ENCODE data around the gene GSTT2.

GSTT2 gene

GRCh38 chr22:24024354-24024753 is 44.4 kb downstream of the GSTT2 start:
- WGBS, 2 donors (ENCODE audit: extremely low coverage in 2 of 2, insufficient read length in 2 of 2, insufficient replicate concordance in 1 of 2) = no CpG with 5 or more reads among the region's 3 CpGs
- no peak overlapping the region for H3K4me2 ChIP-seq (ENCODE audit: insufficient read depth, low read length, poor library complexity, severe bottlenecking)
- no peak overlapping the region for H4K91ac ChIP-seq (ENCODE audit: low read depth, low read length, poor library complexity)
- no peak overlapping the region for H2BK5ac ChIP-seq (ENCODE audit: low read length)
- no peaks in the 10 kb centered on the region for H3K27me3 ChIP-seq (ENCODE audit: control insufficient read depth in 3 of 3, insufficient read depth in 3 of 3, low read depth in 1 of 3, low read length in 3 of 3)
- no peak overlapping the region for H3K4me3 ChIP-seq (ENCODE audit: low read length in 2 of 2)
- H3K9me3 ChIP-seq (replicated peaks in 1 of 2; ENCODE audit: control insufficient read depth in 2 of 2, insufficient read depth in 1 of 2, low read depth in 1 of 2, low read length in 2 of 2) = peaks cover 0 to 3% of the 10 kb centered on the region in 2 donors
- no peak overlapping the region for H2AK5ac ChIP-seq (ENCODE audit: low read depth, low read length)
- H3K27ac ChIP-seq (replicated peaks; ENCODE audit: low read length) = no peak overlapping the region
- no peak overlapping the region for H3K23ac ChIP-seq (ENCODE audit: low read depth, low read length, poor library complexity)
- H3K79me1 ChIP-seq (ENCODE audit: low read depth, low read length) = no peaks in the 10 kb centered on the region
- no peak overlapping the region for H3K14ac ChIP-seq (ENCODE audit: low read length)
- DNase-seq (ENCODE audit: low spot score) = no peak
- H2AFZ ChIP-seq (ENCODE audit: low read length) = no peak overlapping the region
- H3K18ac ChIP-seq (ENCODE audit: low read length) = no peak overlapping the region
- H2BK12ac ChIP-seq (ENCODE audit: low read length) = no peak overlapping the region
- H3K4ac ChIP-seq (ENCODE audit: low read length) = no peak overlapping the region
- H3K36me3 ChIP-seq (replicated peaks in 1 of 2; ENCODE audit: control insufficient read depth in 2 of 2, insufficient read depth in 2 of 2, low read length in 2 of 2) = peaks cover 0 to 6% of the 10 kb centered on the region in 2 donors
- H3K9ac ChIP-seq (ENCODE audit: low read depth, low read length, poor library complexity) = no peak overlapping the region
- H2BK15ac ChIP-seq (ENCODE audit: low read length) = no peak overlapping the region
- no peak overlapping the region for H2BK120ac ChIP-seq (ENCODE audit: low read depth, low read length)
- H4K8ac ChIP-seq (ENCODE audit: low read depth, low read length) = no peak overlapping the region
- no peaks in the 10 kb centered on the region for H3K4me1 ChIP-seq (ENCODE audit: control insufficient read depth in 2 of 2, insufficient read depth in 1 of 2, low read depth in 1 of 2, low read length in 2 of 2)

- no CpG with 5 or more reads among the region's 6 CpGs for WGBS, 2 donors (ENCODE audit: extremely low coverage in 2 of 2, insufficient read length in 2 of 2, insufficient replicate concordance in 1 of 2)
- no peak overlapping the region for H2BK5ac ChIP-seq (ENCODE audit: low read length)
Measured at GRCh38 chr22:24025475-24025874, 45.5 kb downstream of the GSTT2 start.

GRCh38 chr22:24026056-24026455 is 46.1 kb downstream of the GSTT2 start:
- Histone ChIP-seq H3K36me3 (replicated peaks in 1 of 2; ENCODE audit: control insufficient read depth in 2 of 2, insufficient read depth in 2 of 2, low read length in 2 of 2) (peaks cover 0 to 11% of the 10 kb centered on the region in 2 donors), H3K4ac (ENCODE audit: low read length) (no peak overlapping the region), H3K18ac (ENCODE audit: low read length) (no peak overlapping the region), H3K9ac (ENCODE audit: low read depth, low read length, poor library complexity) (no peak overlapping the region), H3K27me3 (ENCODE audit: control insufficient read depth in 3 of 3, insufficient read depth in 3 of 3, low read depth in 1 of 3, low read length in 3 of 3) (no peaks in the 10 kb centered on the region), H2AFZ (ENCODE audit: low read length) (no peak overlapping the region), H2AK5ac (ENCODE audit: low read depth, low read length) (no peak overlapping the region), H2BK15ac (ENCODE audit: low read length) (no peak overlapping the region), H4K91ac (ENCODE audit: low read depth, low read length, poor library complexity) (no peak overlapping the region), H2BK12ac (ENCODE audit: low read length) (no peak overlapping the region), H2BK5ac (ENCODE audit: low read length) (no peak overlapping the region), H3K27ac (replicated peaks; ENCODE audit: low read length) (no peak overlapping the region), H3K4me2 (ENCODE audit: insufficient read depth, low read length, poor library complexity, severe bottlenecking) (no peak overlapping the region), H4K8ac (ENCODE audit: low read depth, low read length) (no peak overlapping the region), H2BK120ac (ENCODE audit: low read depth, low read length) (no peak overlapping the region), H3K4me1 (ENCODE audit: control insufficient read depth in 2 of 2, insufficient read depth in 1 of 2, low read depth in 1 of 2, low read length in 2 of 2) (no peaks in the 10 kb centered on the region), H3K14ac (ENCODE audit: low read length) (no peak overlapping the region), H3K9me3 (replicated peaks in 1 of 2; ENCODE audit: control insufficient read depth in 2 of 2, insufficient read depth in 1 of 2, low read depth in 1 of 2, low read length in 2 of 2) (peaks cover 0 to 3% of the 10 kb centered on the region in 2 donors), H3K4me3 (ENCODE audit: low read length in 2 of 2) (no peak overlapping the region), H3K23ac (ENCODE audit: low read depth, low read length, poor library complexity) (no peak overlapping the region), H3K79me1 (ENCODE audit: low read depth, low read length) (no peaks in the 10 kb centered on the region)
- no CpG with 5 or more reads among the region's 2 CpGs for WGBS, 2 donors (ENCODE audit: extremely low coverage in 2 of 2, insufficient read length in 2 of 2, insufficient replicate concordance in 1 of 2)
- no peak for DNase-seq (ENCODE audit: low spot score)

More at GRCh38 chr22:24025475-24025874, 45.5 kb downstream of the GSTT2 start:
- Histone ChIP-seq H2AFZ (ENCODE audit: low read length) (no peak overlapping the region), H3K27me3 (ENCODE audit: control insufficient read depth in 3 of 3, insufficient read depth in 3 of 3, low read depth in 1 of 3, low read length in 3 of 3) (no peaks in the 10 kb centered on the region), H3K36me3 (replicated peaks in 1 of 2; ENCODE audit: control insufficient read depth in 2 of 2, insufficient read depth in 2 of 2, low read length in 2 of 2) (peaks cover 0 to 6% of the 10 kb centered on the region in 2 donors), H3K4ac (ENCODE audit: low read length) (no peak overlapping the region), H2BK12ac (ENCODE audit: low read length) (no peak overlapping the region), H3K18ac (ENCODE audit: low read length) (no peak overlapping the region), H3K79me1 (ENCODE audit: low read depth, low read length) (no peaks in the 10 kb centered on the region), H3K14ac (ENCODE audit: low read length) (no peak overlapping the region), H2BK15ac (ENCODE audit: low read length) (no peak overlapping the region), H3K4me1 (ENCODE audit: control insufficient read depth in 2 of 2, insufficient read depth in 1 of 2, low read depth in 1 of 2, low read length in 2 of 2) (no peaks in the 10 kb centered on the region), H3K27ac (replicated peaks; ENCODE audit: low read length) (no peak overlapping the region), H2AK5ac (ENCODE audit: low read depth, low read length) (no peak overlapping the region), H3K4me3 (ENCODE audit: low read length in 2 of 2) (no peak overlapping the region), H3K4me2 (ENCODE audit: insufficient read depth, low read length, poor library complexity, severe bottlenecking) (no peak overlapping the region), H3K23ac (ENCODE audit: low read depth, low read length, poor library complexity) (no peak overlapping the region), H3K9ac (ENCODE audit: low read depth, low read length, poor library complexity) (no peak overlapping the region), H2BK120ac (ENCODE audit: low read depth, low read length) (no peak overlapping the region), H4K91ac (ENCODE audit: low read depth, low read length, poor library complexity) (no peak overlapping the region), H4K8ac (ENCODE audit: low read depth, low read length) (no peak overlapping the region), H3K9me3 (replicated peaks in 1 of 2; ENCODE audit: control insufficient read depth in 2 of 2, insufficient read depth in 1 of 2, low read depth in 1 of 2, low read length in 2 of 2) (peaks cover 0 to 3% of the 10 kb centered on the region in 2 donors)
- DNase-seq (ENCODE audit: low spot score) = no peak

GRCh38 chr22:24026733-24027132 is 46.8 kb downstream of the GSTT2 start:
- Histone ChIP-seq H3K9me3 (replicated peaks in 1 of 2; ENCODE audit: control insufficient read depth in 2 of 2, insufficient read depth in 1 of 2, low read depth in 1 of 2, low read length in 2 of 2) (peaks cover 0 to 3% of the 10 kb centered on the region in 2 donors), H3K18ac (ENCODE audit: low read length) (no peak overlapping the region), H3K4me3 (ENCODE audit: low read length in 2 of 2) (no peak overlapping the region), H3K4me1 (ENCODE audit: control insufficient read depth in 2 of 2, insufficient read depth in 1 of 2, low read depth in 1 of 2, low read length in 2 of 2) (no peaks in the 10 kb centered on the region), H3K79me1 (ENCODE audit: low read depth, low read length) (no peaks in the 10 kb centered on the region), H3K4ac (ENCODE audit: low read length) (no peak overlapping the region), H2BK120ac (ENCODE audit: low read depth, low read length) (no peak overlapping the region), H3K27ac (replicated peaks; ENCODE audit: low read length) (no peak overlapping the region), H2AFZ (ENCODE audit: low read length) (no peak overlapping the region), H2AK5ac (ENCODE audit: low read depth, low read length) (no peak overlapping the region), H3K4me2 (ENCODE audit: insufficient read depth, low read length, poor library complexity, severe bottlenecking) (no peak overlapping the region), H3K36me3 (replicated peaks in 1 of 2; ENCODE audit: control insufficient read depth in 2 of 2, insufficient read depth in 2 of 2, low read length in 2 of 2) (peaks cover 0 to 12% of the 10 kb centered on the region in 2 donors), H2BK12ac (ENCODE audit: low read length) (no peak overlapping the region), H2BK5ac (ENCODE audit: low read length) (no peak overlapping the region), H4K8ac (ENCODE audit: low read depth, low read length) (no peak overlapping the region), H4K91ac (ENCODE audit: low read depth, low read length, poor library complexity) (no peak overlapping the region), H3K9ac (ENCODE audit: low read depth, low read length, poor library complexity) (no peak overlapping the region), H2BK15ac (ENCODE audit: low read length) (no peak overlapping the region), H3K23ac (ENCODE audit: low read depth, low read length, poor library complexity) (no peak overlapping the region), H3K27me3 (ENCODE audit: control insufficient read depth in 3 of 3, insufficient read depth in 3 of 3, low read depth in 1 of 3, low read length in 3 of 3) (no peaks in the 10 kb centered on the region), H3K14ac (ENCODE audit: low read length) (no peak overlapping the region)
- WGBS, 2 donors (ENCODE audit: extremely low coverage in 2 of 2, insufficient read length in 2 of 2, insufficient replicate concordance in 1 of 2) = no CpG with 5 or more reads among the region's 3 CpGs
- DNase-seq (ENCODE audit: low spot score) = no peak
